HG03025 (cell line): Measurements from ENCODE around the gene WDR4.
"Not testable (repeated sequence)": the region's sequence is repeated elsewhere in the genome, so short reads cannot be mapped to it uniquely, and the experiment has no call there.

Experiments
- ATAC-seq: cut with Tn5 transposase; IDR thresholded peaks from one replicate; pipeline ENCODE4 v1.9.1; 2021; ENCODE audit warnings: mild to moderate bottlenecking, moderate library complexity; ENCODE audit not compliant: unreplicated experiment, low FRiP score

The WDR4 gene

GRCh38 chr21:42878993-42879787 lies at the start of gene WDR4:
Gene WDR4 (minus strand): TSS chr21:42879539. CDS start chr21:42879495, 44 bp downstream.
- ATAC-seq, result peak; percentile 94

GRCh38 chr21:42927474-42928200 lies 48.3 kb upstream of the WDR4 start:
- ATAC-seq, result not testable (repeated sequence)

GRCh38 chr21:42925114-42925926 lies 46.0 kb upstream of the WDR4 start, which contains the start of gene ERVH48-1:
Gene ERVH48-1 (minus strand): TSS chr21:42925630. CDS start chr21:42919006, 6,624 bp downstream.
- no peak for ATAC-seq

- ATAC-seq, result no peak
Measured at GRCh38 chr21:42924433-42924751, 45.1 kb upstream of the WDR4 start.

- no peak for ATAC-seq
Measured at GRCh38 chr21:42923553-42924432, 44.5 kb upstream of the WDR4 start.

GRCh38 chr21:42922918-42923317 lies 43.6 kb upstream of the WDR4 start:
- no peak for ATAC-seq

GRCh38 chr21:42921927-42922326 lies 42.6 kb upstream of the WDR4 start:
- no peak for ATAC-seq

GRCh38 chr21:42918291-42918690 lies 39.0 kb upstream of the WDR4 start:
- ATAC-seq, result no peak

- no peak for ATAC-seq
Measured at GRCh38 chr21:42913476-42913875, 34.1 kb upstream of the WDR4 start.

- ATAC-seq, result not testable (repeated sequence)
Measured at GRCh38 chr21:42911920-42912319, 32.6 kb upstream of the WDR4 start.

- ATAC-seq, result not testable (repeated sequence)
Measured at GRCh38 chr21:42908484-42908883, 29.1 kb upstream of the WDR4 start.

- ATAC-seq, result no peak
Measured at GRCh38 chr21:42906233-42906632, 26.9 kb upstream of the WDR4 start.

- no peak for ATAC-seq
Measured at GRCh38 chr21:42905195-42905594, 25.9 kb upstream of the WDR4 start.

GRCh38 chr21:42903817-42904216 lies 24.5 kb upstream of the WDR4 start:
- ATAC-seq, result no peak

GRCh38 chr21:42900446-42900845 lies 21.1 kb upstream of the WDR4 start:
- no peak for ATAC-seq

- ATAC-seq, result peak; percentile 85
Measured at GRCh38 chr21:42892931-42893755, 13.8 kb upstream of the WDR4 start, which contains the start of gene NDUFV3. Gene NDUFV3 (plus strand): TSS chr21:42893309. CDS start chr21:42893334, 25 bp downstream.

GRCh38 chr21:42892582-42892930 lies 13.2 kb upstream of the WDR4 start:
- ATAC-seq, result no peak

- no peak for ATAC-seq
Measured at GRCh38 chr21:42887326-42887725, 8.0 kb upstream of the WDR4 start.

- no peak for ATAC-seq
Measured at GRCh38 chr21:42883921-42884320, 4.6 kb upstream of the WDR4 start.
